ENCODE data around the gene HSBP1L1.

The HSBP1L1 gene

DNA sequence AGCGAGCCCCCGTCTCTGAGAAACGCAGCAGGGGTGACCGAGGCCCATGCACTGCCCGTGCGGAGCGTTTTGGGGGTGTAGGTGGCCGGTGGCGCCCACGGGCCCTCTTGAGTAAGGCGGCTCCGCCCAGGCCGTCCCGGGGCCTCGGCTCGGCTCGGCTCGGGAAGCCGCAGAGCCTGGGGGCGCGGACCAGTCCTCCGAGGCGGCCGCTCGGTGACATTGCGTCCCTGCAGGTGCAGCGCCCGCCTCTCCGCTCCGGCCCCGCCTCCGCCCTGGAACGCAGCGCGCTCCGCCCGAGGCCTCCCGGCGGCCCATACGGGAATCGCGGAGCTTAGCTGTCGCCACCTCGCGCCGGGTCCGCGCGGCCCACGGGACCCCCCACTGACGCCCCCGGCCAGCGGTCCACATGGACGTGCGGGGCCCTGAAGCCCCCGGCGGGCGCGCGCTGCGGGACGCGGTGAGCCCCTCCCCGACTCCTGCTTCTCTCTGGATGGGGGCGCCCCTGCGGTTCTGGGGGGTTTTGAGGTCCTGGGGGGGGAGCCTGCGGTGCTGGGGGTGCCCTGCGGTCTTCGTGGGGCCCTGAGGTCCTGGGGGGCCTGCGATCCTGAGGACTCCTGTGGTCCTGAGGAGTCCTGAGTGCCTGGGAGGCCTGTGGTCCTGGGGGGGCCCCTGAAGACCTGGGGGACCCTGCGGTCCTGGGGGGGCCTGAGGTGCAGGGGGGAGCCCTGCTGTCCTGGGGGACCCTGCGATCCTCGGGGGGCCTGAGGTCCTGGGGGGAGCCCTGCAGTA lies at the start of gene HSBP1L1:
Gene HSBP1L1 (plus strand): TSS at position 314 of the 789 bp plus-strand sequence. CDS start 93 bp downstream, at position 407.
- DNase-seq (ENCODE audit: extremely low read depth in 1 of 2, low read depth in 1 of 2), result peak in 1 of 2 donors; percentile 35

DNA sequence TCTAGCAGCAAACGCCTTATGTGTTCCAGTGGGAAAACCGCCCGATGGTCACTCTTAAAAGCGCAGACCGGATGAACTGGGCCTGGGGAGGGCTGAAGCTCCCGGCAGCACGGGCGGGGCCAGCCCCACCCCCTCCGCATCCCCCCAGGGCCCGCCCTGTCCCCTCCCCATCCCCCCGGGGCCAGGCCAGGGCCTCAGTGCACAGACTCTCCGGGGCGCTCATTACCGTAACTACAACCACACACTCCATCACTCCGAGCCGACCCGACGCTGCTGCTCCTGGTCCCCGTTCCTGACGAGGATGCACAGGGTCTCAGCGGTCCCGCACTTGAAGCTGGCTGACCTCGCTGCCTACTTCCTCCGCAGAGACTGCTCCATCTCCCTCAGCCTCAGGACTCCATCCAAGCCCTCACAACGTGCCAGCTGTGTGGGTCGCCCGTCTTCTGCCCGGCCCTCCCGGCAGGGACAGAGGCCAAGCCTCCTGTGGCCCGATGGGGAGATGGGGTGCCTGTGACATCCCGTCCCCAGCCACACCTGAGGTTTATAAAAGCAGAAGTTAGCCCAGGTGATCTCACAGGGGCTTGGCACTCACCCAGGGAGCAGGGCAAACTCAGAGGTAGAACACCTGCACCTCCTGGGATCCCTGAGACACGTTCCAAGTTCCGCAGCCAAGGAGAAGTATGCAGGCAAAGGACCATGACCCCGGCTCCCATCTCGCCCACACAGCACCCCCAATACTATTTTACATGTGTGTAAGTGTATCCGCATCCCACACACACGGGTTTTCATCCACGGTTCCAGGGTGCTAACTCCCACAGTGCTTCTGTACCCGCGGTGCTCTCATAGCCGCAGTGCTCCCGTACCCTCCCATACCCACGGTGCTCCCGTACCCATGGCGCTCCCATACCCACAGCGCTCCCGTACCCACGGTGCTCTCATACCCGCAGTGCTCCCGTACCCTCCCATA lies 49.0 kb upstream of the HSBP1L1 start:
- no peak for DNase-seq (ENCODE audit: extremely low read depth in 1 of 2, low read depth in 1 of 2)

DNA sequence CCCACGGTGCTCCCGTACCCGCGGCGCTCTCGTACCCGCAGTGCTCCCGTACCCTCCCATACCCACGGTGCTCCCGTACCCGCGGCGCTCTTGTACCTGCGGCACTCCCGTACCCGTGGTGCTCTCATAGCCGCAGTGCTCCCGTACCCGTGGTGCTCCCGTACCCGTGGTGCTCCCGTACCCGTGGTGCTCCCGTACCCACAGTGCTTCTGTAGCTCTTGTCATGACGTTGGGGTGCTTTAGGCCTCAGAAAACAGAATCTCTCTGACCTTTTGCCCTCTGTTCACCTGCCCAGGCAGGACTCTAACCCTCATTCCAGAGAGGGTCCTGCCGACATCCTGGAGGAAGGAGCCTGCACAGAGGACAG lies 48.3 kb upstream of the HSBP1L1 start:
- no peak for DNase-seq (ENCODE audit: extremely low read depth in 1 of 2, low read depth in 1 of 2)

DNA sequence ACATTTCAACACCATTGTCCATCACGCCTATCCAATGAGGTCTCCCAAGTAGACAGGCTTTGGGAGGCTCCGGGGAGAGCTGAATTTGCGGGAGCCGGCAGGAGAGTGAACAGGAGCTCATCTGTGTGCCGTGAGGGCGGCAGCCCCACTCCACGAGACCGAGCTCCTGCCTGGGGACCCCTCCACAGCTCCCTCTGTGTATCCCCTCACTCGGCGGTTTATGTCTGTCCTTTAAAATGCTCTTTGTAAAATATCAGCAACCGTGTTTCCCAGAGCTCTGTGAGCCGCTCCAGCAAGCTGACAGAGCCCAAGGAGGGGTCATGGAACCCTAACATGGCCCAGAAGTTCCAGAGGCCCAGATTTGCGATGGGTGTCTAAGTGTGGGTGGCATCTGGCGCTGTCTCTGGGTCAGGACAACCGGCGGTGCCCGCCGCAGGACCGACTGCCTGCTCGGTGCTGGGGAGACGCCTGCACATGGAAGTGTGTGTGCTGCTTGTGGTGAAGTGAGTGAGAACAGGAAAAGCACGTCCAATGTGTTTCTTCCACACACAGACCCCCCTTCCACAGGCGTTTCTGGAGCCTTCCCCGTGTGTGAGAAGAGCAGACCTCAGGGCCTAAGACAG lies 47.8 kb upstream of the HSBP1L1 start:
- no peak for DNase-seq (ENCODE audit: extremely low read depth in 1 of 2, low read depth in 1 of 2)

DNA sequence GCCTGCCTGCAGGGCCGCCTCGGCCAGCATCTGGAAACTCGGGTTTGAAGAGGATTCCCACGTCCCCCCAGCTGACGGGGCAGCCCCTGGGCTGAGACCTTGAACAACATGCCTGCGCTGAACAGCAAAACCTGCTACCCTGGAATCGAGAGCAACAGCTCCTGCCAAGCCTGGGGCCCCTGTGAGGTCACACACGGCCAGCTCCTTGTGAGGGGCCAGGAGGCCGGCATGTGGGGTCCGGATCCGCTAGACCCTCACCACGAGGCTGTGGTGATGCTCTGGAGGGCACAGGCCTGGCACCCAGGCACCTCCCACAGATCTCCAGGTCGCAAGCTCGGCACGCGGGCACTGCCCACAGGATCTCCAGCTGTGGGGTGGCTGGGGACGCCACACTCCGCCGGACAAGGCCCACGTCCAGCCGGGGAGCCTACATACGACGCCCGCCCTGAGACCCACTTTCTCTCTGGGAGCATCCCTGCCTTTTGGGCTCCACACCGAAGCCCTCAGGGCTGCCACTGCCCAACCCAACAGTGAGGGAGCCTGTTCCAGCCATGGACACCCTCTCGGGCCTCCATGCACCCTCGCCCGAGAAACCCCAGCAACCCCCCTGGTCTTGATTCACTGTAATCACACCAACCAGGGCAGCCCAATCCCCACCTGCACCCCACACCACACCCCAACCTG lies 47.1 kb upstream of the HSBP1L1 start:
- DNase-seq (ENCODE audit: extremely low read depth in 1 of 2, low read depth in 1 of 2), result no peak

- no peak for DNase-seq (ENCODE audit: extremely low read depth in 1 of 2, low read depth in 1 of 2)
Measured at GRCh38 chr18:79917853-79918614, 46.4 kb upstream of the HSBP1L1 start.

DNA sequence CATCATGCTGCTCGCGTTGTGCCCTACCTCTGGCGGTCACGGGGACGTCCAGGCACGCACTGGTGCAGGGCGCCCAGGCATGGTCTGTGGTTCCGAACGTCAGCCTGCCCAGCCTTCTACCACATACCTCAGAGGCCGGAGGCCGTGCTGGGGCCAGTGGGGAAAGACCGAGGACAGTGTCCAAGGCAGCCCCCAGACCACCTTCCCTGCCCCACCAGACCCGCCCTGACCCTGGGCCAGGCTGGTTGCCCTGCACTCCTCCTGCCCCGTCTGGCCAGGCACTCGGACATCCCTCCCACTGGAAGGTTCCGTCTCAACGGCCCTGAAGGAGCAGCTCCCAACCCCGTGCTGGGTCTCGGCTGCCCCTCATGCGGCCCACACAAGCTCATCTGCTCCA lies 45.8 kb upstream of the HSBP1L1 start:
- DNase-seq (ENCODE audit: extremely low read depth in 1 of 2, low read depth in 1 of 2), result no peak

GRCh38 chr18:79919089-79919488 lies 45.4 kb upstream of the HSBP1L1 start:
- no peak for DNase-seq (ENCODE audit: extremely low read depth in 1 of 2, low read depth in 1 of 2)

GRCh38 chr18:79921984-79922965 lies 42.2 kb upstream of the HSBP1L1 start:
- DNase-seq (ENCODE audit: extremely low read depth in 1 of 2, low read depth in 1 of 2), result no peak

DNA sequence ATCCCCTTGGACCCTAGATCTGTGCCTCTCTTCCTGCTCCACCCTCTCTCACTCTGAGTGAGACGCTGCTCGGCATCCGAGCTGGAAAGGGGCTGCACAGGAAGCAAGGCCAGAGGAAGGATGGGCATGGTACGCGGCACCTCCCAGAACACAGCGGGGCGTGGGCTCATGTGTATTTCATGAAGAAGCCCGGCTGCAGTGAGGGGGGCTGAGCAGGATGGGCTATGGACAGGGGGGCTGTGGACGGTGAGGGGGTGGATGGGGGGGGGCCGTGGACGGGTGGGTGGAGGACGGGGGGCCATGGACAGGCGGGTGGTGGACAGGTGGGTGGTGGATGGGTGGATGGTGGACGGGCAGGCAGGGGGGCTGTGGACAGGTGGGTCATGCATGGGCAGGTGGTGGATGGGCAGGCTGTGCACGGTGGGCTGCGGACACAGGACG lies 41.5 kb upstream of the HSBP1L1 start:
- no peak for DNase-seq (ENCODE audit: extremely low read depth in 1 of 2, low read depth in 1 of 2)

- DNase-seq (ENCODE audit: extremely low read depth in 1 of 2, low read depth in 1 of 2), result no peak
Measured at GRCh38 chr18:79923896-79924585, 40.4 kb upstream of the HSBP1L1 start.

DNA sequence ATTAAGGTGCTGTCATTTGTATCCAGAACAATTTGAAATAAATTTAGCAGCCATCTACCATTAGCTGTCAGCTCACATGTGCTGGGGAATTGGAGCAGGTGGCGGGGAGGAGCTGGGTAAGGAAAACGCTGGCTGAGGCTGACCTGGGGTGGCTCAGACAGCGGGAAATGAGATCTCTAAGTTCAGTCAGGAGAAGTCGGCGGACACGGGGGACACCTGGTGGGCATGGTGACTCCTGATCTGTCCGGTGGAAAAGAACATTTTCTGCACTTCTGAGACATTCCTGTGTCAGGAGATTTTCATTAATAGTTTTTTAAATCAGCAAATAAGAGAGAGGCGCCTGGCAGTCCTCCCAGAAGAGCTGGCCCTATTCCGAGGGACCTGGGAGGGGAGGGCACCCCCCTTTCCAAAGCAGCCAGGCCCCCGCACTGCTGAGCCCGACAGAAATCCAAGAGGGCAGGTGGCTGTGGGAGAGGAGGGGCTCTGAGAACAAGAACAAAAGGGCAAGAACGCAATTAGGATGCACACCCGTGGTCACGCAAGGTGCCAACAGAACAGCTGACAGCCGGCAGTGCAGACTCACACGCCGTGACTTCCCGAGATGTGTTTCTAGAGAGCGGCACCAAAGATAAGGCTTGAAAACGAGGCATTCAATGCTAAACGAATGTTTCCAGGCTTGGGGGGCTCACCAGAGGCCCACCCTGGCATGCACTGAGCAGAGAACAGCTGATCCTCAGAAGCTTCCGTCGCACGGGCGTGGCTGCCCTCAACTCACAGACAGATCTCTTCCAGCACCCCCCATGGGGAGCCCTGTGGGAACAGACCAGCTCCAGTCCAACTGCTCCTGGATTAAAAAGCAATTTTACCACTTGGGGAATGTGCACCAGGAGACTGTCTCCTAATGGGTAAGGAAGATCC lies 39.4 kb upstream of the HSBP1L1 start:
- DNase-seq (ENCODE audit: extremely low read depth in 1 of 2, low read depth in 1 of 2), result no peak

DNA sequence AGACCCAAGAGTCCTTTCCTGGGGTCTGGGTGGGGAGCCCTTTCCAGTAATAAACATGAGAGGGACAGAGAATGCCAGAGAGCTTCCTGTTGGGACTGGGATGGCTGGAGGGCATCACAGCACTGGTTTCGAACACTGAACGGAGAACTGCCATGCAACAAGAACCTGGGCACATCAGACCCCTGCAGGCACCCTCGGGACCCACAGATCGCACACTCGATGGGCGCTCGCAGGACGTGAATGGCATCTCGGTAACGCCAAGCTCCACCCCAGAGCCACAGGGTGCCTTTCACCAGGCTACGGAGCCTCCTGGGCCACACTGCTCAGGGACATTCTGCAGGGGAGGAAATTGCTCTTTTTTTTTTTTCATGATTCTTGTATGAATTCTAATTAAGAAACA lies 38.1 kb upstream of the HSBP1L1 start:
- no peak for DNase-seq (ENCODE audit: extremely low read depth in 1 of 2, low read depth in 1 of 2)

DNA sequence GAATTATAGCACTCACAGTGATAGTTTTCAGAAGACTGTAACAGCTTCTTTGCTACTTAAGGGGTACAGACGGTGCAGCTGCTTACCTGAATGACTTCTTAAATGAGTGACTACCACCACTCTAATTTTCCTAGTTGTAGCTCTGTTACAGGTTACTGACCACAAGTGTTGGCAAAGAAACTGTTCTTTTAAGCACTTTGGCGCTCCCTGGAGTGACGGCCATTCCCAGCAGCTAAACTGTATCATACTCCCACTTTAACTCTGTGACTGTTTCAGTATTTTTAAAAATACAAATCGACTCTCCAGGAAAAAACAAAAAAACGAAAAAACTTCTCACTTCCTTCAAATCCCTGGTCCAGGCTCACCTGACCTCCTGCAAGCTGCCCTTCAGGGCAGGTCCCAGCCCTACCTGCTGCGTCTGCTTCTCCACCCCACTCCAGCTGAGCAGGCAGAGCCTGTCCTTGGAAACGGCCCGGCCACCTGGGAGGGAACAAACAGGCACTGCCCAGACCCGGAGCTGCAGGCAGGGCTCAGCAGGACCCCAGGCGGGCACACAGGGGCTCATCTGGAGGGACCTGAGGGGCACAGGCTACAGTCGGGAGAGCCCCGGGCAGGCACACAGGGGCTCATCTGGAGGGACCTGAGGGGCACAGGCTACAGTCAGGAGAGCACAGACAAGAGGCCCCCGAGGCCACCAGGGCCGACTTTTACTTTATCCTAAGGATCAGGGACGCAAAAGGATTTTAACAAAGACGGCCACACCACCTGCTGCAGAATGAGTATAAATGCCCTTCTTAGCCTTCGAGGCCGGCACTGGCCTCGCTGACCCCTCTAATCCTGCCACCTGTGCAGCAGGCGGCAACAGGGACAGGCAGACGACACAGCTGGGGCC lies 37.5 kb upstream of the HSBP1L1 start:
- DNase-seq (ENCODE audit: extremely low read depth in 1 of 2, low read depth in 1 of 2), result no peak

DNA sequence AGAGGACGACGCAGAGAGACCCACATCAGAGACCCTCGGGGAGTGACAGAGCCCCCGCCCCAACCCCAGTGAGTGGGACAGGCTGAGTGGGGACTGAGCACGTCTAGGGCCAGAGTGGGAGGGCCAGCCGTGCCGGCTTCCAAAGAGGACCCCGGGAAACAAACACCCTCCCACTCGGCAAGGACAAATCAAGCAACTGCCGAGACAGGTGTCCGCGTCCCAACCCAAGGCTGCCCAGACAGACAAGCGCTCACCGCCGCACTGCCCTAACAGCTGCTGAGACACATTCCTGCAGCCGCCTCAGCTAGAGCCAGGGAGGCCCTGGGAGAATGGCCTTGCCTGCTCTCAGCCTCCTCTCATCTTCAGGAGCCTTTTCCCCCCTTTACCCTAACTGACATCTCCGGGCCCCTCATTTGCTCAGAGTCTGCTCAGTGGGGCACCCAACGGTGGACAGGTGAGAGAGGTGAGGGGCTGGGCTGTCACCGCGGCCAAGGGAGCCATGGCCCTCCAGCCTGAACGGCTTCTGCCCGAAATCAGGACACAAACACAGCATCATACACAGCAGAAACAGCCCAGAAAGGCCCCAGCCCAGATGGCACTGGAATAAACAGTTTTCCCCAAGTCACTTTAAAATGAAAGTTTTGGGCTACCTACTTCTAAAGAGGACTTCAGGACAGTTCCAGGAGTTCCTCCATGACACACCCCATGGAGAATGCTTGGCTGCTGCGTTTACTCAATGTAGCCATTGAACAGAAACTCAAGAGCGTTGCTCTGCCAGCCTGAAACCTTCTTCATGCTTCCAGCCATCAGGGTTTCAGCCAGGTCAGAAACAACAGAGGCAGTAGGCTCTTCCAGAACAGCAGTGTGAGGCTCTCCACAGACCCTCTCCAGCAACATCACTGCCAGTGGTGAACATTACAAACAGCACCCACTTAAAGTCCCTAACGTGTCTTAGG lies 36.6 kb upstream of the HSBP1L1 start:
- no peak for DNase-seq (ENCODE audit: extremely low read depth in 1 of 2, low read depth in 1 of 2)

All from stimulated activated CD8-positive, alpha-beta memory T cell treated with anti-CD3 and anti-CD28 coated beads, Interleukin-7, amount 100 ng/mL, for 48 hours (primary cell).